Smooth muscle cell (in vitro differentiated cells): ENCODE data around the gene CTSZ. TPM values are rescaled to one million over a fixed set of nuclear protein-coding genes. Genes with fewer than 3 reads are reported as not detected.
A peak's percentile ranks its signal among the peaks of the same experiment; 100 is the strongest.

Source experiments
- DNase-seq: peaks from one replicate; lab custom pipeline; 2025; ENCODE audit not compliant: unreplicated experiment; lab: John Stamatoyannopoulos, UW
- H2AFZ ChIP-seq: fragments of 200-600 bp; sonication (generic); 2 replicates; pipeline ENCODE4 v1.6.0; 2016; ENCODE audit warnings: antibody characterized with exemption, low read depth, mild to moderate bottlenecking
- H3F3A ChIP-seq: fragments of 200-600 bp; sonication (generic); 2 replicates; pipeline ENCODE4 v1.6.0; 2017; ENCODE audit warnings: antibody characterized with exemption, low read depth
- H3K27ac ChIP-seq: fragments of 200-600 bp; sonication (generic); 2 replicates; pipeline ENCODE4 v1.5.1; 2016; ENCODE audit warnings: low read depth, mild to moderate bottlenecking
- H3K27me3 ChIP-seq: fragments of 200-600 bp; sonication (generic); 2 replicates; pipeline ENCODE4 v1.6.1; 2016; ENCODE audit warnings: low read depth, mild to moderate bottlenecking
- H3K36me3 ChIP-seq: fragments of 200-600 bp; sonication (generic); 2 replicates; pipeline ENCODE4 v1.5.1; 2016; ENCODE audit warnings: low read depth
- H3K4me1 ChIP-seq: fragments of 200-600 bp; sonication (generic); 2 replicates; pipeline ENCODE4 v1.5.1; 2016; ENCODE audit warnings: low read depth
- H3K4me2 ChIP-seq: fragments of 200-600 bp; sonication (generic); 2 replicates; pipeline ENCODE4 v1.6.0; 2016; ENCODE audit warnings: mild to moderate bottlenecking
- H3K4me3 ChIP-seq: fragments of 200-600 bp; sonication (generic); 2 replicates; pipeline ENCODE4 v1.5.1; 2016; ENCODE audit warnings: mild to moderate bottlenecking
- H3K79me2 ChIP-seq: fragments of 200-600 bp; sonication (generic); 2 replicates; pipeline ENCODE4 v1.6.0; 2016; ENCODE audit warnings: low read depth, mild to moderate bottlenecking
- H3K9ac ChIP-seq: fragments of 200-600 bp; sonication (generic); 2 replicates; pipeline ENCODE4 v1.6.0; 2016; ENCODE audit warnings: low read depth
- H3K9me3 ChIP-seq: fragments of 200-600 bp; sonication (generic); replicated peaks from 2 replicates; pipeline ENCODE4 v1.5.1; 2016; ENCODE audit warnings: low read depth
- H4K20me1 ChIP-seq: fragments of 200-600 bp; sonication (generic); 2 replicates; pipeline ENCODE4 v1.6.0; 2016; ENCODE audit warnings: low read depth
- CTCF ChIP-seq: fragments of 200-600 bp; sonication (generic); IDR thresholded peaks from 2 replicates; pipeline ENCODE4 v1.5.1; 2017; ENCODE audit warnings: borderline replicate concordance, mild to moderate bottlenecking, antibody characterized with exemption; ENCODE audit not compliant: insufficient read depth, poor library complexity, severe bottlenecking
- WGBS: methylation state at CpG from one replicate; pipeline ENCODE4 v1.1.7; 2016; ENCODE audit warnings: low lambda C conversion rate; 5-methylcytosine and 5-hydroxymethylcytosine counted together
- polyA plus RNA-seq: library from polyadenylated mRNA; unstranded; fragments of >200 nt; fragmentation: Nextera tagmentation; extraction: Ambion mirVana; gene quantifications from 2 replicates; pipeline ENCODE4 v1.2.1, GENCODE V29; 2016
- total RNA-seq: library from RNA; depleted of rRNA; stranded (reverse); fragments of >200 nt; gene quantifications from 2 replicates; pipeline ENCODE4 v1.2.3, GENCODE V29; 2014

CTSZ gene
- total and polyA plus RNA-seq, 2 experiments from 2014 or later, result 12.7 to 151 TPM

DNA sequence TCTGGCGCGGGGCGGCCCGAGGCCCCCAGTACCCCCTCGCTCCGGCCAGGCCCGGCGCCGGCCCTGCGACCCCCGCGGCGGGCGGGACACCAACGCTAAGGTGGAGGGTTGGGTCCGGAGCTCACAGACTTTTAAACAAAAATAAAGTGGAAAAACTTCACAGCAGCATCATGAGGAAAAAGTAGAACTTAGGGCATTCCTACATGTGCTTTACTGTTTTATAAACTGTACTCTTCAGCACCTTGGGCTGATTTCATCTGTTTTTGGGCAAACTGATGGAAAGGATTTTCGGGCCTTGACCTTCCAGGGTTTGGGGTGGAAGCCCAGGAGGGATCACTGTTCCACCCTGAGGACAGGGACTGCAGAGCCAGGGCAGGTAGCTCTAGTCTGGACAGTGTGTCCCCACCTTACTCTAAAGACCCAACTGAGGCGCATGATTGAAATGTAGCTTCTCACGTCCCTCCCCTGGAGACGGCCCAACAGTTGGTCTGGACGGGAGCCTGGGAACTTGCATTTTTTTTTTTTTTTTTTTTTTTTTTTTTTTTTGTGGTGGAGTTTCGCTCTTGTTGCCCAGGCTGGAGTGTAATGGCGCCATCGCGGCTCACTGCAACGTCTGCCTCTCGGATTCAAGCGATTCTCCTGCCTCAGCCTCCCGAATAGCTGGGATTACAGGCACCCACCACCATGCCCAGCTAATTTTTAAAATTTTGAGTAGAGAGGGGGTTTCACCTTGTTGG is 25.3 kb downstream of the CTSZ start:
- no peaks in the 10 kb centered on the region for H3F3A ChIP-seq
- H3K4me1 ChIP-seq, result no peaks in the 10 kb centered on the region
- WGBS, result 24% methylated on average over 24 of the region's 29 CpGs
- DNase-seq, result no peak
- peak overlapping the region; percentile 70 for H3K9ac ChIP-seq
- H3K27ac ChIP-seq, result no peak overlapping the region
- H3K36me3 ChIP-seq, result no peaks in the 10 kb centered on the region
- peaks cover 20% of the 10 kb centered on the region for H4K20me1 ChIP-seq
- no peaks in the 10 kb centered on the region for H3K27me3 ChIP-seq
- peak overlapping the region; percentile 95 for H3K4me3 ChIP-seq
- TF ChIP-seq CTCF, result no peak
- H3K4me2 ChIP-seq, result peak overlapping the region; percentile 82
- peak overlapping the region; percentile 82 for H2AFZ ChIP-seq
- H3K9me3 ChIP-seq, result no peaks in the 10 kb centered on the region
- H3K79me2 ChIP-seq, result peaks cover 45% of the 10 kb centered on the region

DNA sequence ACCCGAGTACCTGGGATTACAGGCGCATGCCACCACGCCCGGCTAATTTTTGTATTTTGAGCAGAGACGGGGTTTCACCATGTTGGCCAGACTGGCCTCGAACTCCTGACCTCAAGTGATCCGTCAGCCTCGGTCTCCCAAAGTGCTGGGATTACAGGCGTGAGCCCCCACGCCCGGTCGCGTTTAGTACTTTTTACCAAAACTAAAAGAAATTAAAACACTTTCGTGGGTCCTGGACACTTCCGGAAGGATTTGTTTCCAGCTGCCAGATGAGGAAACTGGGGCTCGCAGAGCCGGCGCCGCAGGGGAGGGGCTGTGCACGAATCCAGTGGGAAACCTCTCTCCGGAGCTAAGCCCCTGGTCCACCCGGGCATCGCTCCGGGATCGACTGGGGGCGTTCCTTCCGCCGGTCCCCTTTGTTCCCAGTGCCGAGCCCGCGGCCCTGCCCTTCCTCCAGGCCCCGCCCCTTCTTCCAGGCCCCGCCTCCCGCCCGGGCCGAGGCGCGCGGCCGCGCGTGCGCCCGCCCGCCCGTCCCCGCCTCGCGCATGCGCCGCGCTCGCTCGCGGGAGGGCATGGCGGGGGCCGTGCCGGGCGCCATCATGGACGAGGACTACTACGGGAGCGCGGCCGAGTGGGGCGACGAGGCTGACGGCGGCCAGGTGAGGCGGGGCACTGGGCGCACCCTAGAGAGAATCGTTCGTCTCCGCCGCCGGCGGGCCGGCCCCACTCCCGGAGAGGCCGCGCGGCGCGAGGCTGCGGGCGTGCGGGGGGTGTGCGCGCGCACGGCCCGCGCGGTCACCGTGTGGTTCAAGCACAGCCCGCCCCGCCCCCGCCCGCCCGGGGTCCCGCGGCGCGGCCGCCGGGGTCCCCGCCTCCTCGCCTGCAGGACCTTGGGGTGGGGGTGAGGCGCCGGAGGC is 26.1 kb downstream of the CTSZ start, which contains the start of gene NELFCD:
TSS of gene NELFCD (plus strand) at position 546 of the 917 bp plus-strand sequence. CDS start at position 600, 54 bp downstream.
- DNase-seq, result peak; percentile 70
- Histone ChIP-seq H3K27ac (peak within 1 kb of the TSS; percentile 47), H3K4me1 (no peaks in the 10 kb centered on the region), H4K20me1 (peaks cover 13% of the 10 kb centered on the region), H3K4me2 (peak within 1 kb of the TSS; percentile 86), H3F3A (no peaks in the 10 kb centered on the region), H3K79me2 (peaks cover 41% of the 10 kb centered on the region), H2AFZ (peak within 1 kb of the TSS; percentile 88), H3K9ac (peak within 1 kb of the TSS; percentile 70), H3K36me3 (no peaks in the 10 kb centered on the region), H3K9me3 (no peaks in the 10 kb centered on the region), H3K4me3 (peak within 1 kb of the TSS; percentile 95), H3K27me3 (no peaks in the 10 kb centered on the region)
- WGBS, result 24% methylated on average over 44 of the region's 109 CpGs
- no peak for TF ChIP-seq CTCF

DNA sequence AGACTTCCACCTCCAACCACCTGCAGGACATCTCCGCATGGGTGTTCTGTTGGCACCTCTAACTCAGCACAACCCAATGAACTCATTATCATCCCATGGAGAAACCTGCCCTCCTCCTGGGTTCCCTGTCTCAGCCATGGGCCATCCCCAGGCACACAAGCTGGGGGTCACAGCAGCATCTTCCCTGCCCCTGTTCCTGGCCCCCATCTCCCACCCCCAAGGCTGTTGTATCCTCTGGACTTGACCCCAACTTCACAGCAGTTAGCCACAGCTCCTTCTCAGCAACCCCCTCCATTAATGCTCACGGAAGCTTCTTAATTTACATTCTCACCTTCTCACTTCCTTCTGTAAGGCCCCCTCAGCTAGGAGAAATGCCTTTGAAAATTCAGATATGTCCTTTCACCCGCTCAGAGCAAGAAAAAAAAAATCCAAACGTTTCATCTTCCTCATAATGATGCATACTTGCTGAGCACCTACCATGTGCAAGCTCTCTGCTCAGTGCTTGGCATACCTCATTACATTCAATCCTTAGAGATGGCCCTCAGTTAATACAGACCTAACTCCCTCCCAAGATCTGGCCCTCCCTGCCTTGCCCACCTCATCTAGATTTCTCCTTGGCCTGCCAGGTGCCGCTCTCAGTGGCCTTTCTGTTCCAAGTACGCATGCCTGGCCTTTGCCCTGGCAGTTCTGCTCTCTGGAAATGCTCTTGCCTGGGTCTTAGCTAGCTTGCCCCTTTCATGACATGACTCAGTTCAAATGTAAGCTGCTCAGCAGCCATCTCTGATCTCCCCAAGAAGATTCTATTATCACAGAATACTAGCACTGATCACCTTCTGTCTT is 28.5 kb downstream of the CTSZ start:
- H2AFZ ChIP-seq, result no peak overlapping the region
- H3K9me3 ChIP-seq, result no peaks in the 10 kb centered on the region
- no peaks in the 10 kb centered on the region for H3F3A ChIP-seq
- H3K79me2 ChIP-seq, result peaks cover 20% of the 10 kb centered on the region
- no peak for TF ChIP-seq CTCF
- H3K4me3 ChIP-seq, result no peak overlapping the region
- H3K9ac ChIP-seq, result no peak overlapping the region
- H3K27me3 ChIP-seq, result no peaks in the 10 kb centered on the region
- 74% methylated on average over 6 of the region's 6 CpGs for WGBS
- no peak overlapping the region for H3K27ac ChIP-seq
- DNase-seq, result no peak
- no peak overlapping the region for H3K4me2 ChIP-seq
- no peaks in the 10 kb centered on the region for H4K20me1 ChIP-seq
- no peaks in the 10 kb centered on the region for H3K4me1 ChIP-seq
- no peaks in the 10 kb centered on the region for H3K36me3 ChIP-seq
